Right lobe of liver (tissue), 6 donors: ENCODE measurements around the gene AGFG2. TPM values are rescaled to one million over a fixed set of nuclear protein-coding genes. Genes with fewer than 3 reads are reported as not detected.

ENCODE experiments used
- ATAC-seq, 4 donors: fragments of 200-7000 bp; cut with Tn5 transposase; one replicate each; pipeline ENCODE4 v1.9.1; 2020; ENCODE audit warnings: mild to moderate bottlenecking in 4 of 4, moderate library complexity in 4 of 4
- DNase-seq, 3 donors: peaks; one replicate each; pipeline ENCODE4 v3.0.0-alpha.2; 2020
- H3K27ac ChIP-seq, 3 donors: fragments of 200-600 bp; one replicate each; pipeline ENCODE4 v1.8.0; 2022
- H3K27me3 ChIP-seq, 2 donors: fragments of 200-600 bp; one replicate each; pipeline ENCODE4 v1.8.0; 2022
- H3K36me3 ChIP-seq, 4 donors: fragments of 200-600 bp; sonication (generic) in 1 of 4; one replicate each; pipeline versions ENCODE4 v1.5.1 to v1.8.0; 2017 to 2022; ENCODE audit warnings: control low read depth in 1 of 4
- H3K4me1 ChIP-seq, 4 donors: fragments of 200-600 bp; sonication (generic) in 1 of 4; one replicate each; pipeline versions ENCODE4 v1.5.1 to v1.8.0; 2017 to 2022; ENCODE audit warnings: control low read depth in 1 of 4
- H3K4me3 ChIP-seq, 3 donors: fragments of 200-600 bp; one replicate each; pipeline ENCODE4 v1.8.0; 2022
- H3K9me3 ChIP-seq, 4 donors: fragments of 200-600 bp; sonication (generic) in 1 of 4; one replicate each; pipeline versions ENCODE4 v1.5.1 to v1.8.0; 2017 to 2022; ENCODE audit warnings: control low read depth in 1 of 4
- POLR2A ChIP-seq: fragments of 450-650 bp; IDR thresholded peaks from one replicate; pipeline ENCODE4 v1.6.1; 2017; ENCODE audit warnings: antibody characterized with exemption, mild to moderate bottlenecking
- WGBS: methylation state at CpG from one replicate; pipeline ENCODE4 v1.1.6; 2018; ENCODE audit warnings: low coverage, low lambda C conversion rate; ENCODE audit not compliant: insufficient coverage; ENCODE audit errors: missing lambda C conversion rate; 5-methylcytosine and 5-hydroxymethylcytosine counted together
- intact Hi-C, 2 donors: fragments of 100-400 bp; cut with DNase I; formaldehyde crosslinking; loops; one replicate each; pipeline versions ENCODE4 v1.11.2 to v1.14.1; 2022
- long read RNA-seq: library from polyadenylated mRNA; unstranded; transcript quantifications from one replicate; pipeline ENCODE4 v2.0.0, GENCODE V29; 2019
- total RNA-seq, 6 experiments: library from RNA; depleted of rRNA in 2 of 6; stranded (reverse); fragments of >200 nt in 2 of 6; fragmentation: NEBNext Ultra II Directional in 3 of 6; extraction: Animal tissue kit (Norgen Biotek cat#: 25700) in 3 of 6; gene quantifications; one replicate each; pipeline versions ENCODE4 v1.1.0 to v1.2.4, GENCODE V29; 2016 to 2023
- TF ChIP-seq, protein P1 (sequence below), 4 donors: fragments of 200-600 bp in 3 of 4; fragments of 450-650 bp in 1 of 4; IDR thresholded peaks; one replicate each; pipeline versions ENCODE4 v1.5.1 to v1.8.0; 2016 to 2022; ENCODE audit warnings: antibody characterized with exemption in 4 of 4, mild to moderate bottlenecking in 2 of 4
- donor health status: DM: no; HTN: yes; CAD: no.
- donor health status: DM: no; HTN: no; CAD: no.
- donor health status: DM: no; HTN: no; CAD: no.
- donor health status: DM: no; HTN: yes; CAD: no.
- donor health status: DM: no; HTN: yes; CAD: no.

Gene AGFG2, protein sequence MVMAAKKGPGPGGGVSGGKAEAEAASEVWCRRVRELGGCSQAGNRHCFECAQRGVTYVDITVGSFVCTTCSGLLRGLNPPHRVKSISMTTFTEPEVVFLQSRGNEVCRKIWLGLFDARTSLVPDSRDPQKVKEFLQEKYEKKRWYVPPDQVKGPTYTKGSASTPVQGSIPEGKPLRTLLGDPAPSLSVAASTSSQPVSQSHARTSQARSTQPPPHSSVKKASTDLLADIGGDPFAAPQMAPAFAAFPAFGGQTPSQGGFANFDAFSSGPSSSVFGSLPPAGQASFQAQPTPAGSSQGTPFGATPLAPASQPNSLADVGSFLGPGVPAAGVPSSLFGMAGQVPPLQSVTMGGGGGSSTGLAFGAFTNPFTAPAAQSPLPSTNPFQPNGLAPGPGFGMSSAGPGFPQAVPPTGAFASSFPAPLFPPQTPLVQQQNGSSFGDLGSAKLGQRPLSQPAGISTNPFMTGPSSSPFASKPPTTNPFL
- 10 to 100 TPM; 52.9 to 86.3 (median 69.8) TPM for total RNA-seq
- long read RNA-seq, partial matches to known transcripts: 0 of 4 reads
- long read RNA-seq, other reads (novel, unspliced or antisense): 4 of 4 reads

DNA sequence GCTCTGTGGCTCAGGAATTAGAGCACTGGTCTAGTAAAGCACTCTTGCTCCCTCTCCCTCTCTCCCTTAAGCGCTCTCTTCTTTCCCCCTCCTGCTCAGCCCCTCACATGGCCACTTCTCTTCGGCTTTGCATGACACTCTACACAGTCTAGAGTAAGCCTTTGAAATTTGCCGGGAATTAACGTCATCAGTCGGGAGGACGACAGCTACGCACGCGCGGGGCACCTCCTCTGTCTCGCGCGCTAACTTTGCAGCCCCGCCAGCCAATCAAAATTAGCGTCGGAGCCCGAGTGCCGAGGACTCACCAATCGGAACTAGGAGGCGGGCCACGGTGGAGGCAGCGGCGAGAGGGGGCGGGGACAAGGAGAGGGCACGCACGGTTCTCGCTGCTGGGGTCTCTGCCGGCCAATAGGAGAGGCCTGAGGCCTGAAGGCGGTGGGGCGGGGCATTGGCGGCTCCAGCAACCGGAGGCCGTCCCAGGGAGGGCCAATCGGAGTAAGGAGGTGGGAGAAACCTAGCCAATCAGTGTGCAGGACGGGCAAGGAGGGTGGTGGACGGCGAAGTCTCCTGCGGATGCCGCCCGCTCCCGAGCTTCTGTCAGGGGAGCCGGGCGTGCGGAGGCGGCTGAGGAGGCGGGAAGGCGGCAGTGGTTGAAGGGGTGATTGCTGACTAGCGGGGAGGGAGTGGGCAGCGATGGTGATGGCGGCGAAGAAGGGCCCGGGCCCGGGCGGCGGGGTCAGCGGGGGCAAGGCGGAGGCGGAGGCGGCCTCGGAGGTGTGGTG, at the start of gene AGFG2:
TSS of gene AGFG2 (plus strand) at position 550 of the 782 bp plus-strand sequence. CDS start at position 694, 144 bp downstream.
- ATAC-seq (peak; percentile 87 to 98 (median 90)), DNase-seq (peak; percentile 100)
- H3K36me3 ChIP-seq: no peaks in the 10 kb centered on the region
- H3K4me3 ChIP-seq: peak within 1 kb of the TSS; percentile 77 to 88 (median 80)
- intact Hi-C loops: no loop called here
- no peaks in the 10 kb centered on the region for H3K27me3 ChIP-seq
- no peaks in the 10 kb centered on the region for H3K9me3 ChIP-seq
- peak within 1 kb of the TSS; percentile 87 to 93 (median 92) for H3K27ac ChIP-seq
- under 1% methylated on average over 57 of the region's 60 CpGs for WGBS
- TF ChIP-seq, protein P1, sequence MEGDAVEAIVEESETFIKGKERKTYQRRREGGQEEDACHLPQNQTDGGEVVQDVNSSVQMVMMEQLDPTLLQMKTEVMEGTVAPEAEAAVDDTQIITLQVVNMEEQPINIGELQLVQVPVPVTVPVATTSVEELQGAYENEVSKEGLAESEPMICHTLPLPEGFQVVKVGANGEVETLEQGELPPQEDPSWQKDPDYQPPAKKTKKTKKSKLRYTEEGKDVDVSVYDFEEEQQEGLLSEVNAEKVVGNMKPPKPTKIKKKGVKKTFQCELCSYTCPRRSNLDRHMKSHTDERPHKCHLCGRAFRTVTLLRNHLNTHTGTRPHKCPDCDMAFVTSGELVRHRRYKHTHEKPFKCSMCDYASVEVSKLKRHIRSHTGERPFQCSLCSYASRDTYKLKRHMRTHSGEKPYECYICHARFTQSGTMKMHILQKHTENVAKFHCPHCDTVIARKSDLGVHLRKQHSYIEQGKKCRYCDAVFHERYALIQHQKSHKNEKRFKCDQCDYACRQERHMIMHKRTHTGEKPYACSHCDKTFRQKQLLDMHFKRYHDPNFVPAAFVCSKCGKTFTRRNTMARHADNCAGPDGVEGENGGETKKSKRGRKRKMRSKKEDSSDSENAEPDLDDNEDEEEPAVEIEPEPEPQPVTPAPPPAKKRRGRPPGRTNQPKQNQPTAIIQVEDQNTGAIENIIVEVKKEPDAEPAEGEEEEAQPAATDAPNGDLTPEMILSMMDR (IDR thresholded peaks at IDR 0.05): no peak
- peak; percentile 94 for TF ChIP-seq POLR2A
- peaks cover 0 to 56% (median 15%) of the 10 kb centered on the region in 4 donors for H3K4me1 ChIP-seq

DNA sequence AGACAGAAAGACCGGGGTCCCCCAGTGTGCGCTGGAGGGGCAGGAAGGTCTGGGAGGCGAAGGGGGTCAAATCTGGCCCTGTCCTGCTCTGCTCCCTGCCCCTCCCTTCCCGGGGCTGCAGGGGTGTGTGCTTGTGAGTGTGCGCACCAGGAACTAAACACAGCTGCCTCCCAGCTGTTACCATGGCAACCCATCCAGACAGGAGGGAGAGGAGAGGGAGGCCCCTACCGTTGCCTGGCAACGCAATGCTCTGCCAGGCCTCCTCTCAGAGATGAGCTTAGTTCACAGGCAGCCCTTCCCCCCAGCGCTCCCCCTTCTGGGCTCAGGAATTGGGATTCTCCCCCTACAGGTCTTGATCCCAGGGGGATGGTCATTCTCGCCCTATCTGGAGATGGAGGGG, 49.2 kb upstream of the AGFG2 start:
- no peak for TF ChIP-seq POLR2A
- TF ChIP-seq, protein P1 (IDR thresholded peaks at IDR 0.05): no peak
- intact Hi-C loops: no loop called here
- H3K4me3 ChIP-seq: no peak overlapping the region
- no peak for ATAC-seq
- H3K4me1 ChIP-seq: peaks cover 0 to 9% (median 3%) of the 10 kb centered on the region in 4 donors
- H3K36me3 ChIP-seq: no peaks in the 10 kb centered on the region
- no peak overlapping the region for H3K27ac ChIP-seq
- H3K27me3 ChIP-seq: no peaks in the 10 kb centered on the region
- WGBS: 27% methylated on average over 3 of the region's 9 CpGs
- H3K9me3 ChIP-seq: no peaks in the 10 kb centered on the region
- DNase-seq: no peak

DNA sequence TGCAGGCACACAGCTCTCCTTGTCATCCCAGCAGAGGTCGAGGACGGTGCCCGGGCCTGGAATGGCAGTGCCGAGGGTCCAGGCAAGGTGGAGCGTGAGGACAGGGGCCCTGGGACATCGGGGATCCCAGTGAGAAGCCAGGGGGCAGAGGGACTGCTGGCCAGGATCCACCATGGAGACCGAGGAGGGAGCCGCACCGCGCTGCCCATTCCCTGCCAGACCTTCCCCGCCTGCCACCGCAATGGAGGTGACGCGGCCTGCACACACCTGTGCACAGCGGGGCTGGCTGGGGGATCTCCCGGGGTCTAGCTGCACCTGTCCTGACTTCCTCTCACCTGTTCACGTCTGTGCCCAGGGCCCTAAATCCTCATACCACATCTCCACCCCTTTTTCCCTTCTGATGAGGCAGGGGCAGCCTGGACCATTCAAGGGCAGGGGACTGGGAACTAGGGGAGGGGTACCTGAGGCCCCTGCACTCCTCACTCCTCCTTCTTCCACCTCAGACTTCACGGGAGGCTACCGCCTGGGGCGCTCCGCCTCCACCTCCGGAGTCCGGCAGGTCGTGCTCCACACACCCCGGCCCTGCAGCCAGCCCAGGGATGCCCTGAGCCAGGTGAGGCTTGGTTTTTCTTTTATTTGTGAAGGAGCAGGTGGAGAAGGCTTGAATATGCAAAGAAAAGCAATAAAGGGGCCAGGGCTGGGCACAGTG, 48.4 kb upstream of the AGFG2 start:
- H3K27me3 ChIP-seq: no peaks in the 10 kb centered on the region
- no peak for TF ChIP-seq POLR2A
- TF ChIP-seq, protein P1 (IDR thresholded peaks at IDR 0.05): no peak
- no peak for DNase-seq
- no peak overlapping the region for H3K4me3 ChIP-seq
- no peaks in the 10 kb centered on the region for H3K9me3 ChIP-seq
- H3K4me1 ChIP-seq: peaks cover 0 to 9% (median 3%) of the 10 kb centered on the region in 4 donors
- H3K36me3 ChIP-seq: no peaks in the 10 kb centered on the region
- no peak overlapping the region for H3K27ac ChIP-seq
- no peak for ATAC-seq
- intact Hi-C loops: no loop called here
- 80% methylated on average over 1 of the region's 25 CpGs for WGBS

DNA sequence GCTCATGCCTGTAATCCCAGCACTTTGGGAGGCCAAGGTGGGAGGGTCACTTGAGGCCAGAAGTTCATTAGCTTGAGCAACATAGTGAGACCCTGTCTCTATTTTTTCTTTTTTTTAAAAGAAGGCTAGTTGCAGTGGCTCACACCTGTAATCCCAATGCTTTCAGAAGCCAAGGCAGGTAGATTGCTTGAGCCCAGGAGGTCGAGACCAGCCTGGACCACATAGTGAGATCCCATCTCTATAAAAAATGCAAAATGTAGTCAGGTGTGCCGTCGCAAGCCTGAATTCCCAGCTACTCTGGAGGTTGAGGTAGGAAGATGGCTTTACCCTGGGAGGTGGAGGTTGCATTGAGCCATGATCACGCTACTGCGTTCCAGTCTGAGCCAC, 47.8 kb upstream of the AGFG2 start:
- Histone ChIP-seq H3K27ac (no peak overlapping the region), H3K4me3 (no peak overlapping the region), H3K27me3 (no peaks in the 10 kb centered on the region), H3K4me1 (peaks cover 0 to 9% (median 3%) of the 10 kb centered on the region in 4 donors), H3K9me3 (no peaks in the 10 kb centered on the region), H3K36me3 (no peaks in the 10 kb centered on the region)
- TF ChIP-seq, protein P1 (IDR thresholded peaks at IDR 0.05): no peak
- TF ChIP-seq POLR2A: no peak
- WGBS: 88% methylated on average over 3 of the region's 5 CpGs
- intact Hi-C loops: no loop called here
- DNase-seq (no peak), ATAC-seq (no peak)
